Measurements from ENCODE around the gene HSPA1A. TPM values are rescaled to one million over a fixed set of nuclear protein-coding genes. Genes with fewer than 3 reads are reported as not detected.

HSPA1A gene
- polyA plus RNA-seq, 3 donors: 144 to 215 (median 200) TPM

- H3K4me3 ChIP-seq (replicated peaks in 1 of 3; ENCODE audit: low read depth in 2 of 3, low read length in 3 of 3): peak overlapping the region in 1 of 3 experiments; percentile 88
Measured at GRCh38 chr6:31831350-31832215, 16.2 kb downstream of the HSPA1A start.

More at GRCh38 chr6:31831350-31832215, 16.2 kb downstream of the HSPA1A start:
- Histone ChIP-seq H3K27ac (ENCODE audit: low read depth in 1 of 2, low read length in 2 of 2) (peak overlapping the region; percentile 70 to 87), H2AFZ (ENCODE audit: insufficient read depth, low read depth, low read length, poor library complexity, severe bottlenecking) (no peak overlapping the region), H3K79me2 (ENCODE audit: insufficient read depth, low read length) (peaks cover 59% of the 10 kb centered on the region), H4K20me1 (ENCODE audit: insufficient read depth, low read length) (peaks cover 9% of the 10 kb centered on the region), H3K4me2 (replicated peaks; ENCODE audit: extremely low read depth, low read length, poor library complexity, severe bottlenecking) (peak overlapping the region; percentile 97), H3K27me3 (ENCODE audit: control insufficient read depth in 2 of 2, insufficient read depth in 2 of 2, low read length in 2 of 2) (no peaks in the 10 kb centered on the region), H3K36me3 (replicated peaks in 1 of 2; ENCODE audit: control insufficient read depth in 1 of 2, insufficient read depth in 2 of 2, low read length in 2 of 2) (no peaks in the 10 kb centered on the region), H3K4me1 (ENCODE audit: control insufficient read depth in 1 of 2, insufficient read depth in 2 of 2, low read length in 2 of 2) (peaks cover 57 to 69% of the 10 kb centered on the region in 2 donors), H3K9me3 (replicated peaks in 1 of 2; ENCODE audit: control insufficient read depth in 1 of 2, insufficient read depth in 1 of 2, low read length in 2 of 2) (no peaks in the 10 kb centered on the region), H3K9ac (ENCODE audit: insufficient read depth, low read length, poor library complexity, severe bottlenecking) (peak overlapping the region; percentile 21)
- Mint-ChIP-seq H3K4me3 (peak overlapping the region; percentile 51 to 80), H3K27me3 (ENCODE audit: low read depth in 3 of 3) (no peaks in the 10 kb centered on the region), H3K27ac (peak overlapping the region; percentile 87 to 95 (median 93)), H3K9me3 (no peaks in the 10 kb centered on the region), H3K4me1 (peaks cover 47% of the 10 kb centered on the region), H3K36me3 (peaks cover 2 to 7% of the 10 kb centered on the region in 2 donors)
- TF ChIP-seq CTCF (IDR thresholded peaks at IDR 0.05): no peak
- DNase-seq: peak; percentile 23 to 37 (median 35)
- intact Hi-C loops (cut with micrococcal nuclease): loop anchor here (5.0 to 10.0 kb wide), 4 partner anchors 104 to 287 kb away; partner anchors contain the start of genes DDAH2 (in 2 of the 2), LY6G5C (in 2 of the 2), ATP6V1G2 (in 1 of the 2) and DDX39B (in 1 of the 2)
- 82% methylated on average over 3 of the region's 15 CpGs for WGBS (ENCODE audit: insufficient coverage)
